GM21717 (cell line): ENCODE data around the gene RAC2.
"Not testable (repeated sequence)": the region's sequence is repeated elsewhere in the genome, so short reads cannot be mapped to it uniquely, and the experiment has no call there.

Source experiments
- ATAC-seq: cut with Tn5 transposase; IDR thresholded peaks from one replicate; pipeline ENCODE4 v1.9.1; 2021; ENCODE audit warnings: mild to moderate bottlenecking, moderate library complexity; ENCODE audit not compliant: unreplicated experiment

Gene RAC2

GRCh38 chr22:37235897-37236607 is 8.0 kb downstream of the RAC2 start:
- no peak for ATAC-seq

GRCh38 chr22:37234736-37235711 is 9.0 kb downstream of the RAC2 start:
- ATAC-seq = no peak

GRCh38 chr22:37233751-37234631 is 10.1 kb downstream of the RAC2 start:
- ATAC-seq = no peak

- not testable (repeated sequence) for ATAC-seq
These were observed 10.7 kb downstream of the RAC2 start for GRCh38 chr22:37233371-37233750.

DNA sequence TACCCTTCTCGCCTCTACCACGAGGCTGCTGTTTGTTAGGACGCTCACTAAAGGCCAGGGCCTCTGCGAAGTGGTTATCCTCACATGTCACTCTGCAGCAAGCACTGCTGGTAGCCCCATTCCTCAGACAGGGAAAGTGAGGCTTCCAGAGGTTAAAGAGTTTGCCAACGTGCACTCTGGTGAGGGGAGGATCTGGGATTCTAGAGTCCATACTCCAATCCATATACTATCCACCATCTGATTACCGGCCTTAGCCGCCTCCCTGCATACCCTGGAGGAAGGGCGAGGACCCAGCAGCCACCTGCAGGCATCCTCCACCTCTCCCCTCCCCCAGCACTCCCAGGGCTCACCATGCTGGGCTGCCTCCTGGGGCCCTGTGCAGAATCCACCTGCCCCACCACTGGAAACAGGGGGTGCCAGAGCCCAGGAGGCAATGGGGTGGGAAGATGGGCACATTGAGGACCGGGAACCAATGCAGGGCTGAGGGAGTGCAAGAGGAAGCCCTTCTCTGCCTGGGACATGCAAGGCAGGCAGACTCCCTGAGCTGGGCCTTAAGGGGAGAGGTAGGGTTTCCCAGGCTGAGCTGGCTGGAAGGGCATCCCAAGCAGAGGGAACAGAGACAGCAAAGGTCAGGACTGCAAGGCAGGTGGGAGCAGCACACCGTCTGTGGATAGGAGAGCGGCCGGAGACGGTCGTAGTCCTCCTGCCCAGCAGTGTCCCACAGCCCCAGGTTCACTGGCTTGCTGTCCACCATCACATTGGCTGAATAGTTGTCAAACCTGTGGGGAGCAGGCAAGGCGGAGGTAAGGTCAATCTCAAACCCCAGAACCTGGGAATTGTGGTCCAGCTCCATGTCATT is 11.7 kb downstream of the RAC2 start:
- no peak for ATAC-seq

DNA sequence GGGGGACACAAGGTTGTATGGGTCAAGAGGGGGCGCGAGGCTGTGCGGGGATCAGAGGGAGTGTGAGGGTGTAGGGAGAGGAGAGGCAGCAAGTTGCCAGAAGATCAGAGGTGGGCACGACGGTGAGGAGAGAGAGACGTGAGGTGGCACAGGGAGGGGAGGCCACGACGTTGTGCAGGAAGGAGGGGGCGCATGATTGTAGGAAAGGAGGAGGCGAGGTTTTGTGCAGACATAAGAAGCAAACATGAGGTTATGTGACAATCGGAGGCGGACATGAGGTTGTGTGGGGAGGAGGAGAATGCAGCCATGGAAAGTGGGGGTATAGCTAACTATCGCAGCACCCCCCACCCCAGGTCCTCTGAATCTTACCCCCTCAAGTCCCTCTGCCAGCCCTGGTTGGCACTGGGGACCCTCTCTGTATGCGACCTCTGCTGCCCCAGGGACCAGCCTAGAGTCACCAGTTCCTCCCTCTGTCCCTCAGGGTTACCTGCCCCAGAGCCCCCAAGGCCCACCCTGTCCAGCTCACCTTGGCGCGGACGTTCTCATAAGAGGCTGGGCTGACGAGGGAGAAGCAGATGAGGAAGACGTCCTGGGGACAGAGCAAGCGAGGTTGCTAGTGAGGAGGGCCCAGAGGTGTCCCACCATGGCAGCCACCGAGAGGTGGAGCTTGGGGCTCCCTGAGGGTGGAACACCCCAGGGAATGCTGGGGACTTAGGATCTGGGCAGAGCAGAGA is 12.5 kb downstream of the RAC2 start:
- no peak for ATAC-seq

DNA sequence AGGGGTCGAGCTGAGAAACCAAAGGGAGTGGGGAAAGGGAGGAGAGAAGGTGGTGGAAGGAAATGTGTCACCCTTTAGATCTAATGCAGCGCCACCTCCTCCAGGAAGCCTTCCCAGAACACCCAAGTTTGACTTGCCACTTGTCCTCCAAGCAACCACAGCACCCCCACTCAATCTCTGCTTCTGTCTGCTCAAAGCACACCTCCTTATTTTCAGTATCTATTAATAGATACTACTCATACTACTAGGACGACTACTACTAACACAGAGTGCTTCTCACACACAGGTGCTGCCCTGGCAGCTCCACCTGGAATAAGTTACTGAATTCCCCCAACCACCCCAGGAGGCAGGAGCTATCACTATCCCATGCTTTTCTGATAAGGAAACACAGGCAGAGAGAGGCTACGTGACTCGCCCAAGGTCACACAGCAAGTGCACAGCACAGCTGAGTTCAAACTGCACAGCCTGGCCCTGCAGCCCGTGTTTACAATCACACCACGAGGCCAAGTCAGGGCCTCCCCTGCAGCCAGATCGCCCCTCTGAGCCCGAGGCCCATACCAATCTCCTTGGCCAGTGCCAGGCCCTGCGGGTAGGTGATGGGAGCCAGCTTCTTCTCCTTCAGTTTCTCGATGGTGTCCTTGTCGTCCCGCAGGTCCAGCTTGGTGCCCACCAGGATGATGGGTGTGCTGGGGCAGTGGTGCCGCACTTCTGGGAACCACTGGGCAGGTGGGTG is 13.2 kb downstream of the RAC2 start:
- ATAC-seq = peak; percentile 31

- ATAC-seq = peak; percentile 26
These were observed 14.0 kb downstream of the RAC2 start for GRCh38 chr22:37229805-37230672.

GRCh38 chr22:37229012-37229804 is 14.9 kb downstream of the RAC2 start:
- no peak for ATAC-seq

GRCh38 chr22:37228106-37229011 is 15.7 kb downstream of the RAC2 start:
- ATAC-seq = no peak

GRCh38 chr22:37226514-37226913 is 17.6 kb downstream of the RAC2 start:
- ATAC-seq = no peak

DNA sequence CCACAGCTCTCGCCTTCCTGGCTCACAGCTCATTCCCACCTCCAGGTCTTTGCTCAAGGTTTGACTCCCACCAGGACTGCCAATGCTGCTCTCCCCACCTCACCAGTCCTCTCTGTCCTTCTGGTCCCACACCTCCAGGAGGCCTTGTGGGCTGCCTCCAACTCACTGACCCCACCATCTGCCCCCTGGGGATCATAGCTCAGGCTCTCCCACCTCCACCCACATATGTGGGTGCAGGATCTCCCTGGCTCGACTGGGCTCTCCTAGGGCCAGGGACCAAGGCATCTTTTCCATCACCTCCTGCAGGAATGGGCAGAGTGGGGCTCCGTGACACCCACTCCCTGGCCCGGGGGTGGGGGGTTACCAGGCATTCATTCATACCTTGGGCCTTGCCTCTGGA is 18.0 kb downstream of the RAC2 start:
- no peak for ATAC-seq

GRCh38 chr22:37225481-37225880 is 18.6 kb downstream of the RAC2 start:
- no peak for ATAC-seq

GRCh38 chr22:37224757-37225420 is 19.2 kb downstream of the RAC2 start:
- no peak for ATAC-seq

GRCh38 chr22:37223965-37224551 is 20.0 kb downstream of the RAC2 start:
- no peak for ATAC-seq
